Measurements from ENCODE around the gene CC2D2B. TPM values are rescaled to one million over a fixed set of nuclear protein-coding genes. Genes with fewer than 3 reads are reported as not detected.
"Not testable (repeated sequence)": the region's sequence is repeated elsewhere in the genome, so short reads cannot be mapped to it uniquely, and the experiment has no call there.

The CC2D2B gene
- total and polyA plus RNA-seq, 2 of the 13 experiments (the other 11 are each of a cell fraction or from before 2014, with no cell fraction given): 0.20 TPM; not detected in 1

- Histone ChIP-seq H3K27me3 (ENCODE audit: control insufficient read depth in 1 of 2, insufficient read depth in 2 of 2, low read length in 2 of 2) (no peaks in the 10 kb centered on the region), H3K4me2 (ENCODE audit: low read depth, low read length) (no peak overlapping the region), H3K4me3 (replicated peaks in 1 of 3; ENCODE audit: insufficient read depth in 1 of 3, low read depth in 2 of 3, low read length in 3 of 3) (no peak overlapping the region), H3K9me3 (ENCODE audit: low read length) (no peaks in the 10 kb centered on the region), H3K9ac (ENCODE audit: insufficient read depth, low read depth, low read length) (no peak overlapping the region), H3K79me2 (ENCODE audit: insufficient read depth, low read length) (no peaks in the 10 kb centered on the region), H3K27ac (ENCODE audit: extremely low read length, insufficient read depth, low read length) (no peak overlapping the region), H3K36me3 (replicated peaks in 1 of 2; ENCODE audit: control insufficient read depth in 1 of 2, insufficient read depth in 2 of 2, low read length in 2 of 2) (peaks cover 3 to 24% of the 10 kb centered on the region in 2 experiments; a peak in 3 of 5 replicates), H3K4me1 (ENCODE audit: insufficient read depth, low read length) (no peaks in the 10 kb centered on the region), H2AFZ (ENCODE audit: low read length) (no peak overlapping the region), H4K20me1 (ENCODE audit: insufficient read depth, low read length) (no peaks in the 10 kb centered on the region)
- in situ Hi-C loops (cut with HindIII; ENCODE audit: extremely low pct_ligation_motif_present, low pct_unique_long_range_greater_than_20kb): no loop called here
- ChIA-PET POLR2A (no interaction called here), CTCF (ENCODE audit: low intra/inter-chr PET ratio, low total read pairs) (no interaction called here)
- 94% methylated on average over 4 of the region's 4 CpGs for WGBS (ENCODE audit: low lambda C conversion rate)
- intact Hi-C loops (cut with micrococcal nuclease; ENCODE audit: unreplicated experiment): no loop called here
- no peak for ATAC-seq
- no peak for FAIRE-seq
- TF ChIP-seq TCF7L2 (IDR thresholded peaks at IDR 0.05; ENCODE audit: low read depth, low read length) (no peak), CBX1 (IDR thresholded peaks at IDR 0.05; ENCODE audit: low read depth) (no peak), ARID4A (CRISPR knock-in tag; IDR thresholded peaks at IDR 0.05; ENCODE audit: borderline replicate concordance) (no peak), ZNF570 (CRISPR knock-in tag; IDR thresholded peaks at IDR 0.05; ENCODE audit: borderline replicate concordance) (no peak), ZNF232 (CRISPR knock-in tag; IDR thresholded peaks at IDR 0.05; ENCODE audit: borderline replicate concordance) (no peak), NRL (CRISPR knock-in tag; IDR thresholded peaks at IDR 0.05; ENCODE audit: borderline replicate concordance) (no peak), XBP1 (CRISPR knock-in tag; IDR thresholded peaks at IDR 0.05) (no peak), ZNF530 (CRISPR knock-in tag; IDR thresholded peaks at IDR 0.05; ENCODE audit: low read depth) (no peak), ZNF274 (CRISPR knock-in tag; IDR thresholded peaks at IDR 0.05) (no peak)
- DNase-seq (ENCODE audit: low spot score): no peak
- no TSS peak for BruUV-seq (replicated peaks)
Measured at GRCh38 chr10:95896071-95896850, 11.5 kb upstream of the CC2D2B start.

GRCh38 chr10:95905897-95906580 lies 1.7 kb upstream of the CC2D2B start:
- in situ Hi-C loops (cut with HindIII; ENCODE audit: extremely low pct_ligation_motif_present, low pct_unique_long_range_greater_than_20kb); BruUV-seq (replicated peaks); H2AFZ ChIP-seq (ENCODE audit: low read length); H3K79me2 ChIP-seq (ENCODE audit: insufficient read depth, low read length); DNase-seq (ENCODE audit: low spot score); H3K4me2 ChIP-seq (ENCODE audit: low read depth, low read length); H3K4me3 ChIP-seq (replicated peaks in 1 of 3; ENCODE audit: insufficient read depth in 1 of 3, low read depth in 2 of 3, low read length in 3 of 3); CTCF ChIA-PET (ENCODE audit: low intra/inter-chr PET ratio, low total read pairs); H4K20me1 ChIP-seq (ENCODE audit: insufficient read depth, low read length); ATAC-seq; H3K27me3 ChIP-seq (ENCODE audit: control insufficient read depth in 1 of 2, insufficient read depth in 2 of 2, low read length in 2 of 2); H3K9me3 ChIP-seq (ENCODE audit: low read length); H3K27ac ChIP-seq (ENCODE audit: extremely low read length, insufficient read depth, low read length); FAIRE-seq; H3K9ac ChIP-seq (ENCODE audit: insufficient read depth, low read depth, low read length); H3K36me3 ChIP-seq (replicated peaks in 1 of 2; ENCODE audit: control insufficient read depth in 1 of 2, insufficient read depth in 2 of 2, low read length in 2 of 2); POLR2A ChIA-PET: not testable (repeated sequence)
- H3K4me1 ChIP-seq (ENCODE audit: insufficient read depth, low read length): peaks cover 38% of the 10 kb centered on the region
- 98% methylated on average over 12 of the region's 12 CpGs for WGBS (ENCODE audit: low lambda C conversion rate)
- intact Hi-C loops (cut with micrococcal nuclease; ENCODE audit: unreplicated experiment): loop anchor here (5.0 kb wide), 1 partner anchor 534 kb away; no protein-coding TSS in a partner anchor
